ENCODE data around the gene SPP1. TPM values are rescaled to one million over a fixed set of nuclear protein-coding genes. Genes with fewer than 3 reads are reported as not detected.
"Not testable (repeated sequence)": the region's sequence is repeated elsewhere in the genome, so short reads cannot be mapped to it uniquely, and the experiment has no call there.

The SPP1 gene
- total RNA-seq, 2 donors from 2014 or later, result 0.19 TPM; not detected in 1

GRCh38 chr4:88025868-88026661 lies 50.6 kb downstream of the SPP1 start:
- Mint-ChIP-seq H3K4me1 (ENCODE audit: low read depth) (peaks cover 36% of the 10 kb centered on the region), H3K36me3 (ENCODE audit: insufficient read depth in 2 of 2) (peaks cover 20 to 45% of the 10 kb centered on the region in 2 donors), H3K9me3 (peaks cover 12 to 15% of the 10 kb centered on the region in 2 donors)
- not testable (repeated sequence) for H3K27me3 Mint-ChIP-seq (ENCODE audit: low read depth); DNase-seq; H3K27ac Mint-ChIP-seq; ATAC-seq (replicated peaks in 1 of 2); H3K4me3 Mint-ChIP-seq

- Mint-ChIP-seq H3K36me3 (ENCODE audit: insufficient read depth in 2 of 2) (peaks cover 20 to 45% of the 10 kb centered on the region in 2 donors), H3K9me3 (peaks cover 12 to 15% of the 10 kb centered on the region in 2 donors), H3K4me3 (peak overlapping the region; percentile 39 to 40), H3K27ac (peak overlapping the region; percentile 75), H3K27me3 (ENCODE audit: low read depth) (no peaks in the 10 kb centered on the region), H3K4me1 (ENCODE audit: low read depth) (peaks cover 36% of the 10 kb centered on the region)
- DNase-seq, result no peak
- peak; percentile 58 to 76 for ATAC-seq (replicated peaks in 1 of 2)
Observed at GRCh38 chr4:88027611-88028608, 52.4 kb downstream of the SPP1 start.

DNA sequence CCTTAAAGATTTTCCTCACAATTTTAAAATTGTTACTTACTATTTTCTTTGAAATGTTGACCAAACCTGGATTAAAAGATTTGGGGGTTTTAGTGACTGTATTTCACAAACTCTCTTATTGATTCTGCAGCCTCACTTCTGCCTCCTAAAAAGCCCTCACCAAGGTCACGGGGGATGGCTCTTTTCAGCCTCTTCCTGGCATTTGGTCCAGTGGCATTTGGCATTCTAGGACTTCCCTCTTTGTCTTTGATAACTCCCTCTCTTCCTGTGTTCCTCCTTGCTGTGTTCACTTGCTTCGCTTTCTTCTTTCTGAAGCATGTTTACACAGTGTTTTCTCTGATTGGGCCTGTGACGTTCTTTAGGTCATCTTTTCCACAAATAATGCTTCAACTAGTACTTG lies 53.4 kb downstream of the SPP1 start:
- no peaks in the 10 kb centered on the region for H3K27me3 Mint-ChIP-seq (ENCODE audit: low read depth)
- H3K4me3 Mint-ChIP-seq, result no peak overlapping the region
- no peak for ATAC-seq (replicated peaks in 1 of 2)
- peaks cover 20 to 42% of the 10 kb centered on the region in 2 donors for H3K36me3 Mint-ChIP-seq (ENCODE audit: insufficient read depth in 2 of 2)
- DNase-seq, result no peak
- peaks cover 36% of the 10 kb centered on the region for H3K4me1 Mint-ChIP-seq (ENCODE audit: low read depth)
- H3K9me3 Mint-ChIP-seq, result peaks cover 12 to 15% of the 10 kb centered on the region in 2 donors
- peak overlapping the region; percentile 40 for H3K27ac Mint-ChIP-seq

- peaks cover 20 to 38% of the 10 kb centered on the region in 2 donors for H3K36me3 Mint-ChIP-seq (ENCODE audit: insufficient read depth in 2 of 2)
- no peak for ATAC-seq (replicated peaks in 1 of 2)
- H3K27ac Mint-ChIP-seq, result no peak overlapping the region
- no peaks in the 10 kb centered on the region for H3K27me3 Mint-ChIP-seq (ENCODE audit: low read depth)
- H3K9me3 Mint-ChIP-seq, result peaks cover 12 to 15% of the 10 kb centered on the region in 2 donors
- no peak overlapping the region for H3K4me3 Mint-ChIP-seq
- H3K4me1 Mint-ChIP-seq (ENCODE audit: low read depth), result peaks cover 36% of the 10 kb centered on the region
- no peak for DNase-seq
Observed at GRCh38 chr4:88029556-88029955, 54.0 kb downstream of the SPP1 start.

DNA sequence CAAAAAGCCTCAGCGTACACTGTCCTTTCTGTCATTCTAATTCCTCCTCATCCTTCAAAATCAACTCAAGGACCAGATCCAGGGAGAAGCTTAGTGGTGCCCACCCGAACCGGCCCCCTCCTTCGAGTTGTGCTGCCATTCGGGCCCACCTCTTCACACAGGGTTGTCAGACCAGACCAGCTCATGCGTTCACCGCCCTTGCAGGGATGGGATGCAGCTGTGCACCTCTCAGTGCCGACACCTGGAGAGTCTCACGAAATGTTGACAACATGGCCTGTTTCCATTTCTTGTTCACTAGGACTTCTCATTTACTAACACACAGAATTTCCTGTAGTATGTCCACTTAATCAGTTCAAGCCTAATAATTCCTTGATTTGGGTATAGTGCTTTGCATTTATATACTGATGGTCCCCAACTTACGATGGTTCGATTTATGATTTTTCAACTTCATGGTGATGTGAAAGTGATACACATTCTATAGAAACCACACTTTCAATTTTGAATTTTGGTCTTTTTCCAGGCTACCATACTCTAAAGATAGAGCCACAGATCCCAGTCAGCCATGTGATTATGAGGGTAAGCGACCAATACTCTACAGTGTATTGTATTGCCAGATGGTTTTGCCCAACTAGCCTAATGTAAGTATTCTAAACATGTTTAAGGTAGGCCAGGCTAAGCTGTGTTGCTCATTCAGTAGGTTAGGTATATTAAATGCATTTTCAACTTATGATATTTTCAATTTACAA lies 55.2 kb downstream of the SPP1 start:
- Mint-ChIP-seq H3K27me3 (ENCODE audit: low read depth) (no peaks in the 10 kb centered on the region), H3K27ac (peak overlapping the region; percentile 47), H3K4me3 (no peak overlapping the region), H3K4me1 (ENCODE audit: low read depth) (peaks cover 36% of the 10 kb centered on the region), H3K9me3 (peaks cover 11 to 14% of the 10 kb centered on the region in 2 donors), H3K36me3 (ENCODE audit: insufficient read depth in 2 of 2) (peaks cover 18 to 30% of the 10 kb centered on the region in 2 donors)
- ATAC-seq (replicated peaks in 1 of 2), result no peak
- no peak for DNase-seq

Other genes starting within 250 kb of the SPP1 start
- gene IBSP, start 176.2 kb upstream of the SPP1 start, total RNA-seq, result not detected
- not detected for gene MEPE, start 142.7 kb upstream of the SPP1 start, total RNA-seq
- gene PKD2, start 31.9 kb downstream of the SPP1 start, total RNA-seq, result 1 to 10 TPM; 7.3 to 9.1 TPM
- gene ABCG2, start 182.9 kb downstream of the SPP1 start, total RNA-seq, result 1 to 10 TPM in 1 of 2 donors, under 1 TPM in 1; 0.28 to 2.3 TPM

All from activated T-cell treated with anti-CD3 and anti-CD28 coated beads, Interleukin-2, amount 50 U/mL, for 72 hours (primary cell).